T-helper 2 cell treated with Interferon-gamma antibody and Interleukin-4, amounts not matched to agents 100 ng/mL and 5 ng/mL, for 36 hours (primary cell): ENCODE data around the gene SPDEF. TPM values are rescaled to one million over a fixed set of nuclear protein-coding genes. Genes with fewer than 3 reads are reported as not detected.

Experiments used
- intact Hi-C: fragments of 100-400 bp; cut with micrococcal nuclease; formaldehyde crosslinking; loops from one replicate; pipeline ENCODE4 v1.15.1; 2023
- total RNA-seq: library from RNA; stranded (reverse); gene quantifications from 2 replicates; pipeline ENCODE4 v1.2.3, GENCODE V29; 2022

The SPDEF gene
- total RNA-seq, 1 donor from 2014 or later, result not detected

- intact Hi-C loops, result loop anchor here (5.0 kb wide), 1 partner anchor 292 kb away; the partner anchor contains the start of gene HMGA1
Observed at GRCh38 chr6:34528996-34529664, 27.0 kb downstream of the SPDEF start.

GRCh38 chr6:34527751-34528670 is 28.1 kb downstream of the SPDEF start:
- intact Hi-C loops, result loop anchor here (1.0 to 5.0 kb wide), 4 partner anchors 81 to 291 kb away; partner anchors contain the start of genes HMGA1 and RPS10

GRCh38 chr6:34526992-34527728 is 29.0 kb downstream of the SPDEF start:
- intact Hi-C loops, result loop anchor here (1.0 to 5.0 kb wide), 4 partner anchors 82 to 290 kb away; partner anchors contain the start of genes HMGA1 and RPS10

GRCh38 chr6:34526241-34526972 is 29.7 kb downstream of the SPDEF start:
- intact Hi-C loops, result loop anchor here (2.0 to 5.0 kb wide), 3 partner anchors 100 to 289 kb away; partner anchors contain the start of genes HMGA1 and RPS10

- intact Hi-C loops, result loop anchor here (2.0 to 5.0 kb wide), 3 partner anchors 99 to 288 kb away; partner anchors contain the start of genes HMGA1 and RPS10
Observed at GRCh38 chr6:34525431-34526175, 30.5 kb downstream of the SPDEF start.

- intact Hi-C loops, result loop anchor here (5.0 kb wide), 1 partner anchor 288 kb away; the partner anchor contains the start of gene HMGA1
Observed at GRCh38 chr6:34524971-34525370, 31.2 kb downstream of the SPDEF start.

GRCh38 chr6:34524499-34524898 is 31.6 kb downstream of the SPDEF start:
- intact Hi-C loops, result no loop called here

GRCh38 chr6:34523441-34524206 is 32.5 kb downstream of the SPDEF start:
- intact Hi-C loops, result no loop called here

- intact Hi-C loops, result no loop called here
Observed at GRCh38 chr6:34522761-34523160, 33.4 kb downstream of the SPDEF start.

- intact Hi-C loops, result no loop called here
Observed at GRCh38 chr6:34521463-34522285, 34.5 kb downstream of the SPDEF start.

- intact Hi-C loops, result no loop called here
Observed at GRCh38 chr6:34520645-34521462, 35.3 kb downstream of the SPDEF start.

GRCh38 chr6:34519971-34520644 is 36.0 kb downstream of the SPDEF start:
- intact Hi-C loops, result no loop called here

GRCh38 chr6:34518669-34519365 is 37.3 kb downstream of the SPDEF start:
- intact Hi-C loops, result no loop called here

GRCh38 chr6:34517966-34518365 is 38.2 kb downstream of the SPDEF start:
- intact Hi-C loops, result no loop called here

- intact Hi-C loops, result no loop called here
Observed at GRCh38 chr6:34517461-34517881, 38.7 kb downstream of the SPDEF start.
